Endothelial cell of umbilical vein (primary cell): ENCODE data around the gene SOX5. TPM values are rescaled to one million over a fixed set of nuclear protein-coding genes. Genes with fewer than 3 reads are reported as not detected.

ENCODE experiments used
- BruUV-seq: library from RNA; stranded (reverse); fragments of 400-500 nt; replicated peaks from 2 replicates; lab custom pipeline; 2021; lab: Mats Ljungman, UMichigan
- CTCF ChIA-PET: fragments of 300-600, 350-600 bp; sonication (Branson Sonifier 250); formaldehyde crosslinking; loops from one replicate; lab custom pipeline; 2021; ENCODE audit warnings: antibody characterized with exemption, inconsistent platforms; lab: Charles Lee
- POLR2A ChIA-PET: fragments of 300-600, 350-600 bp; sonication (Branson Sonifier 250); formaldehyde crosslinking; loops from one replicate; lab custom pipeline; 2021; ENCODE audit warnings: antibody characterized with exemption, inconsistent platforms; lab: Charles Lee
- DNase-seq: peaks from one replicate; pipeline ENCODE4 v3.0.0-alpha.2; 2011; ENCODE audit warnings: low read depth, low spot score
- FAIRE-seq: peaks from 2 replicates; lab custom pipeline; 2011; peaks lifted over from hg19 to GRCh38; lab: Jason Lieb, UNC
- H2AFZ ChIP-seq: 2 replicates; pipeline ENCODE4 v1.6.0; 2012; ENCODE audit warnings: low read depth, low read length, control low read depth, inconsistent platforms
- H3K27ac ChIP-seq: 2 replicates; pipeline ENCODE4 v1.5.1; 2011; ENCODE audit warnings: low read depth, mild to moderate bottlenecking, control low read depth, low read length, moderate library complexity; ENCODE audit not compliant: insufficient read depth
- H3K27me3 ChIP-seq, 2 experiments: 2 replicates each; pipeline versions ENCODE4 v1.6.0 to v1.6.1; 2011; ENCODE audit warnings: low read length in 2 of 2, mixed read lengths in 1 of 2; ENCODE audit not compliant: control insufficient read depth in 2 of 2, insufficient read depth in 2 of 2
- H3K36me3 ChIP-seq, 2 experiments: 2 replicates in 1 of 2; 3 replicates in 1 of 2; pipeline ENCODE4 v1.5.1; 2011; ENCODE audit warnings: low read length in 2 of 2, mild to moderate bottlenecking in 1 of 2, moderate library complexity in 1 of 2; ENCODE audit not compliant: control insufficient read depth in 2 of 2, insufficient read depth in 2 of 2; ENCODE audit errors: extremely low read depth in 1 of 2
- H3K4me1 ChIP-seq: 3 replicates; pipeline ENCODE4 v1.5.1; 2011; ENCODE audit warnings: mild to moderate bottlenecking, low read length; ENCODE audit not compliant: control insufficient read depth, insufficient read depth; ENCODE audit errors: extremely low read depth
- H3K4me2 ChIP-seq: 2 replicates; pipeline ENCODE4 v1.6.1; 2011; ENCODE audit warnings: low read length, control low read depth, mixed read lengths; ENCODE audit not compliant: insufficient read depth
- H3K4me3 ChIP-seq, 3 experiments: fragments of 200-600 bp in 1 of 3; sonication (generic), shearing (Covaris generic) in 1 of 3; replicated peaks in 1 of 3; 2 replicates each; pipeline ENCODE4 v1.5.1; 2011 to 2016; ENCODE audit warnings: control low read depth in 3 of 3, low read length in 3 of 3, mild to moderate bottlenecking in 2 of 3, inconsistent platforms in 1 of 3, low read depth in 1 of 3, moderate library complexity in 1 of 3; ENCODE audit not compliant: insufficient read depth in 1 of 3
- H3K79me2 ChIP-seq: 2 replicates; pipeline ENCODE4 v1.6.0; 2012; ENCODE audit warnings: low read length, inconsistent platforms; ENCODE audit not compliant: control insufficient read depth, insufficient read depth
- H3K9ac ChIP-seq: replicated peaks from 2 replicates; pipeline ENCODE3; 2011; ENCODE audit warnings: low read length, control low read depth; ENCODE audit not compliant: insufficient read depth; ENCODE audit errors: extremely low read depth
- H3K9me1 ChIP-seq: replicated peaks from 3 replicates; pipeline ENCODE4 v1.6.0; 2011; ENCODE audit warnings: mild to moderate bottlenecking, low read length; ENCODE audit not compliant: control insufficient read depth, insufficient read depth; ENCODE audit errors: extremely low read depth
- H3K9me3 ChIP-seq: replicated peaks from 2 replicates; pipeline ENCODE4 v1.5.1; 2012; ENCODE audit warnings: low read length, inconsistent platforms; ENCODE audit not compliant: control insufficient read depth, insufficient read depth
- H4K20me1 ChIP-seq: replicated peaks from 2 replicates; pipeline ENCODE3; 2011; ENCODE audit warnings: mild to moderate bottlenecking, low read length; ENCODE audit not compliant: control insufficient read depth, insufficient read depth; ENCODE audit errors: extremely low read depth
- EZH2 ChIP-seq: IDR thresholded peaks from 2 replicates; pipeline ENCODE4 v1.6.1; 2012; ENCODE audit warnings: borderline replicate concordance, low read depth, mild to moderate bottlenecking, moderate library complexity, low read length, inconsistent platforms; ENCODE audit not compliant: severe bottlenecking
- FOS ChIP-seq: IDR thresholded peaks from 2 replicates; pipeline ENCODE4 v1.6.1; 2011; ENCODE audit warnings: mild to moderate bottlenecking, low read length, moderate library complexity, borderline replicate concordance; ENCODE audit not compliant: insufficient read depth
- GATA2 ChIP-seq: IDR thresholded peaks from 2 replicates; pipeline ENCODE4 v1.7.0; 2011; ENCODE audit warnings: low read depth, mild to moderate bottlenecking, moderate library complexity, mixed read lengths, low read length; ENCODE audit not compliant: insufficient read length, insufficient read depth
- JUN ChIP-seq: IDR thresholded peaks from 2 replicates; pipeline ENCODE4 v1.6.1; 2011; ENCODE audit warnings: borderline replicate concordance, low read depth; ENCODE audit not compliant: insufficient read length, insufficient read depth
- MAX ChIP-seq: IDR thresholded peaks from 2 replicates; pipeline ENCODE4 v1.6.1; 2011; ENCODE audit not compliant: insufficient read depth, insufficient read length
- MYC ChIP-seq: IDR thresholded peaks from one replicate; pipeline ENCODE4 v1.6.1; 2011; ENCODE audit warnings: mild to moderate bottlenecking, low read depth, low read length
- POLR2A ChIP-seq: IDR thresholded peaks from 2 replicates; pipeline ENCODE4 v1.6.1; 2012; ENCODE audit warnings: low read depth, mild to moderate bottlenecking, control low read depth, low read length
- POLR2AphosphoS5 ChIP-seq: IDR thresholded peaks from 2 replicates; pipeline ENCODE4 v1.6.1; 2012; ENCODE audit warnings: low read depth, mild to moderate bottlenecking, control low read depth, low read length, moderate library complexity; ENCODE audit not compliant: insufficient read depth
- dilution Hi-C: fragments of 300-500 bp; cut with MboI; formaldehyde crosslinking; loops from one replicate; pipeline ENCODE4 v1.15.0; 2019; ENCODE audit warnings: low sequenced_read_pairs; ENCODE audit not compliant: extremely low pct_ligation_motif_present
- intact Hi-C: fragments of 100-400 bp; cut with micrococcal nuclease; formaldehyde crosslinking; loops from one replicate; pipeline ENCODE4 v1.10.0; 2022
- polyA plus RNA-seq, 4 experiments: library from polyadenylated mRNA; depleted of rRNA in 3 of 4; stranded (reverse) in 3 of 4; unstranded in 1 of 4; fragments of >200 nt; gene quantifications; 2 replicates each; pipeline versions ENCODE4 v1.2.1 to v1.2.3, GENCODE V29; 2011 to 2012; ENCODE audit warnings: missing spikeins in 1 of 4
- total RNA-seq: library from RNA; stranded (reverse); gene quantifications from 2 replicates; pipeline ENCODE4 v1.2.3, GENCODE V29; 2021
- TF ChIP-seq, protein P1 (sequence below), 2 donors: IDR thresholded peaks; 1 replicate in 1 of 2; 2 replicates in 1 of 2; pipeline ENCODE4 v1.5.1; 2011; ENCODE audit warnings: low read length in 2 of 2, mild to moderate bottlenecking in 2 of 2, moderate library complexity in 2 of 2, control low read depth in 1 of 2, inconsistent platforms in 1 of 2, low read depth in 1 of 2; ENCODE audit not compliant: insufficient read depth in 1 of 2; ENCODE audit errors: extremely low read depth in 1 of 2

Gene SOX5
- total and polyA plus RNA-seq, 2 donors (not counting 3 experiments of a cell fraction or from before 2014, with no cell fraction given), result 0.63 to 3.5 TPM

DNA sequence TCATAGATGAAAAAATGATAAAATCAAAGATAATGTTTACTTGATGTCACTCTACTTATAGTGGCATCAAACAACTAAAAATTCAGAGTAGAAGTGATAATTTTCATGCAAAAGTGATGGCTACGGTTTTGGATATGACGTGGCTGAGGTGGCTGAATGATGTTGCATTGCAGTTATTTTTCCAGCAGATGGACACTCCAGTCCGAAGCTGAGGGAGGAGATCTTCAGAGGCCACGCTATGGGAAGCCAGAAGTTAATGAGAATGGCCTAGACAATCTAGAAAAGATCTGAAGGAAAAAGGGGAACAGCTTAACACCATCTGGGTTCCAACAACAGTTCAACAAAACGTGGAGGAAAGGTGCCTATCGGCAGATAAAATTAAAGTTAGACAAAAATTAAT is 279.8 kb downstream of the SOX5 start:
- no peaks in the 10 kb centered on the region for H3K36me3 ChIP-seq
- no peaks in the 10 kb centered on the region for H3K4me1 ChIP-seq
- no peaks in the 10 kb centered on the region for H3K9me1 ChIP-seq
- intact Hi-C loops (no loop called here), dilution Hi-C loops (no loop called here)
- TF ChIP-seq MYC (no peak), FOS (no peak), POLR2A (no peak), JUN (no peak), EZH2 (no peak), GATA2 (no peak), POLR2AphosphoS5 (no peak), MAX (no peak)
- TF ChIP-seq, protein P1, sequence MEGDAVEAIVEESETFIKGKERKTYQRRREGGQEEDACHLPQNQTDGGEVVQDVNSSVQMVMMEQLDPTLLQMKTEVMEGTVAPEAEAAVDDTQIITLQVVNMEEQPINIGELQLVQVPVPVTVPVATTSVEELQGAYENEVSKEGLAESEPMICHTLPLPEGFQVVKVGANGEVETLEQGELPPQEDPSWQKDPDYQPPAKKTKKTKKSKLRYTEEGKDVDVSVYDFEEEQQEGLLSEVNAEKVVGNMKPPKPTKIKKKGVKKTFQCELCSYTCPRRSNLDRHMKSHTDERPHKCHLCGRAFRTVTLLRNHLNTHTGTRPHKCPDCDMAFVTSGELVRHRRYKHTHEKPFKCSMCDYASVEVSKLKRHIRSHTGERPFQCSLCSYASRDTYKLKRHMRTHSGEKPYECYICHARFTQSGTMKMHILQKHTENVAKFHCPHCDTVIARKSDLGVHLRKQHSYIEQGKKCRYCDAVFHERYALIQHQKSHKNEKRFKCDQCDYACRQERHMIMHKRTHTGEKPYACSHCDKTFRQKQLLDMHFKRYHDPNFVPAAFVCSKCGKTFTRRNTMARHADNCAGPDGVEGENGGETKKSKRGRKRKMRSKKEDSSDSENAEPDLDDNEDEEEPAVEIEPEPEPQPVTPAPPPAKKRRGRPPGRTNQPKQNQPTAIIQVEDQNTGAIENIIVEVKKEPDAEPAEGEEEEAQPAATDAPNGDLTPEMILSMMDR (IDR thresholded peaks at IDR 0.05; ENCODE audit: extremely low read depth in 1 of 2, insufficient read depth in 1 of 2, low read depth in 1 of 2, low read length in 2 of 2), result no peak
- H3K9me3 ChIP-seq, result no peaks in the 10 kb centered on the region
- H4K20me1 ChIP-seq, result no peaks in the 10 kb centered on the region
- H3K27me3 ChIP-seq, result no peaks in the 10 kb centered on the region
- no peaks in the 10 kb centered on the region for H3K79me2 ChIP-seq
- no peak overlapping the region for H3K4me2 ChIP-seq
- CTCF ChIA-PET, result no interaction called here
- no peak overlapping the region for H2AFZ ChIP-seq
- no peak for DNase-seq
- H3K27ac ChIP-seq, result no peak overlapping the region
- no TSS peak for BruUV-seq
- POLR2A ChIA-PET, result no interaction called here
- FAIRE-seq, result no peak
- H3K9ac ChIP-seq, result no peak overlapping the region
- H3K4me3 ChIP-seq, result no peak overlapping the region
